Thoracic aorta (tissue), 2 donors: Measurements from ENCODE around the gene ZNF304. TPM values are rescaled to one million over a fixed set of nuclear protein-coding genes. Genes with fewer than 3 reads are reported as not detected.

ENCODE experiments used
- ATAC-seq: fragments of 150-250 bp; one replicate; pipeline ENCODE4 v1.8.0; 2017; ENCODE audit warnings: low read depth; ENCODE audit not compliant: insufficient number of reproducible peaks, low FRiP score
- DNase-seq: peaks from one replicate; pipeline ENCODE4 v3.0.0-alpha.2; 2020; ENCODE audit warnings: low spot score
- H3K27ac ChIP-seq, 2 donors: fragments of 200-600 bp; sonication (generic); 1 replicate in 1 of 2; 2 replicates in 1 of 2; pipeline ENCODE4 v1.5.1; 2016; ENCODE audit warnings: mild to moderate bottlenecking in 2 of 2, moderate library complexity in 2 of 2
- H3K27me3 ChIP-seq: fragments of 200-600 bp; sonication (generic); replicated peaks from 2 replicates; pipeline ENCODE4 v1.6.0; 2016; ENCODE audit warnings: mild to moderate bottlenecking; ENCODE audit not compliant: insufficient read depth
- H3K36me3 ChIP-seq: fragments of 200-600 bp; sonication (generic); one replicate; pipeline ENCODE4 v1.5.1; 2016
- H3K4me1 ChIP-seq, 2 donors: fragments of 200-600 bp; sonication (generic); 1 replicate in 1 of 2; 2 replicates in 1 of 2; pipeline versions ENCODE4 v1.5.1 to v1.6.0; 2016; ENCODE audit warnings: low read depth in 2 of 2, mild to moderate bottlenecking in 1 of 2; ENCODE audit not compliant: control insufficient read depth in 1 of 2
- H3K4me3 ChIP-seq: fragments of 200-600 bp; sonication (generic); 2 replicates; pipeline ENCODE4 v1.5.1; 2016; ENCODE audit warnings: mild to moderate bottlenecking
- H3K9me3 ChIP-seq: fragments of 200-600 bp; sonication (generic); 2 replicates; pipeline ENCODE4 v1.5.1; 2016
- total RNA-seq, 2 donors: library from RNA; depleted of rRNA; stranded (reverse); fragments of >200 nt; gene quantifications; one replicate each; pipeline versions ENCODE4 v1.1.0 to v1.2.3, GENCODE V29; 2016
- TF ChIP-seq, protein P1 (sequence below): fragments of 200-600 bp; sonication (generic); IDR thresholded peaks from one replicate; pipeline ENCODE4 v1.5.1; 2019; ENCODE audit warnings: antibody characterized with exemption

The ZNF304 gene
- total RNA-seq, 2 donors from 2014 or later: 6.2 to 7.5 TPM

DNA sequence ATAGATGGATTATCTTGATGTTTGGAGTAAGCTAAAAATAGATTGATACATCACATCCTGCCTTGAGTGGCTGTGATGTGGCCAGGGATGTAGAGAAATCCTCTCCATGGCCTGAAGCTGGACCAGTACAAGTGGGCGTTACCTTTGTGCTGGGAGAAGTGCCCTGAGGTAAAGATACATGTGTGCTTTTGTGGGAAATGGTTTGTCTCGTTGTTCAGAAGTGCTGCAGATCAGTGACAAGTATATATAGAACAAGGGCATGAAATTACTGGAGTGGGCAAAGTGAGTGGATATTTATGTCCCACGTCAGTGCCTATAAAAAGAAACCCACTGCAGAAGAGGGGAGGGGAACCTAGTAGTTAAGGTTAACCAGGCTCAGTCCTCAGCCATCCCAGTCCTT lies 12.2 kb upstream of the ZNF304 start:
- no peak for DNase-seq
- H3K27me3 ChIP-seq: no peaks in the 10 kb centered on the region
- TF ChIP-seq, protein P1, sequence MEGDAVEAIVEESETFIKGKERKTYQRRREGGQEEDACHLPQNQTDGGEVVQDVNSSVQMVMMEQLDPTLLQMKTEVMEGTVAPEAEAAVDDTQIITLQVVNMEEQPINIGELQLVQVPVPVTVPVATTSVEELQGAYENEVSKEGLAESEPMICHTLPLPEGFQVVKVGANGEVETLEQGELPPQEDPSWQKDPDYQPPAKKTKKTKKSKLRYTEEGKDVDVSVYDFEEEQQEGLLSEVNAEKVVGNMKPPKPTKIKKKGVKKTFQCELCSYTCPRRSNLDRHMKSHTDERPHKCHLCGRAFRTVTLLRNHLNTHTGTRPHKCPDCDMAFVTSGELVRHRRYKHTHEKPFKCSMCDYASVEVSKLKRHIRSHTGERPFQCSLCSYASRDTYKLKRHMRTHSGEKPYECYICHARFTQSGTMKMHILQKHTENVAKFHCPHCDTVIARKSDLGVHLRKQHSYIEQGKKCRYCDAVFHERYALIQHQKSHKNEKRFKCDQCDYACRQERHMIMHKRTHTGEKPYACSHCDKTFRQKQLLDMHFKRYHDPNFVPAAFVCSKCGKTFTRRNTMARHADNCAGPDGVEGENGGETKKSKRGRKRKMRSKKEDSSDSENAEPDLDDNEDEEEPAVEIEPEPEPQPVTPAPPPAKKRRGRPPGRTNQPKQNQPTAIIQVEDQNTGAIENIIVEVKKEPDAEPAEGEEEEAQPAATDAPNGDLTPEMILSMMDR: no peak
- no peaks in the 10 kb centered on the region for H3K36me3 ChIP-seq
- H3K9me3 ChIP-seq: no peaks in the 10 kb centered on the region
- H3K4me1 ChIP-seq: peaks cover 0 to 7% of the 10 kb centered on the region in 2 donors
- ATAC-seq: peak; percentile 86
- H3K4me3 ChIP-seq: no peak overlapping the region
- peak overlapping the region in 1 of 2 donors; percentile 72 for H3K27ac ChIP-seq

DNA sequence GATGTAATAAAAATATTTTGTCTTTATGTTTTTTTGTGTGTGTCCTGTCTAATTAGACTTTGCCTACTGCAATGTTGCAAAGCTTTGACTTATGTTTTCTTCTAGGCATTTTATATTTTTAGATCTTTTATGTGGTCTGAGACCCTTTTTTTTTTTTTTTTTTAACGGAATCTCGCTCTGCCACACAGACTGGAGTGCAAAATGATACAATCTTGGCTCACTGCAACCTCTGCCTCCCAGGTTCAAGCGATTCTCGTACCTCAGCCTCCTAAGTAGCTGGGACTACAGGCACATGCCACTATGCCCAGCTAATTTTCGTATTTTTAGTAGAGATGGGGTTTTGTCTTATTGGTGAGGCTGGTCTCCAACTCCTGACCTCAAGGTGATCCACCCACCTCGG lies 8.5 kb upstream of the ZNF304 start:
- no peak for DNase-seq
- H3K27ac ChIP-seq: no peak overlapping the region
- TF ChIP-seq, protein P1: no peak
- no peak overlapping the region for H3K4me3 ChIP-seq
- no peak for ATAC-seq
- H3K36me3 ChIP-seq: no peaks in the 10 kb centered on the region
- peaks cover 0 to 7% of the 10 kb centered on the region in 2 donors for H3K4me1 ChIP-seq
- H3K9me3 ChIP-seq: no peaks in the 10 kb centered on the region
- H3K27me3 ChIP-seq: no peaks in the 10 kb centered on the region

DNA sequence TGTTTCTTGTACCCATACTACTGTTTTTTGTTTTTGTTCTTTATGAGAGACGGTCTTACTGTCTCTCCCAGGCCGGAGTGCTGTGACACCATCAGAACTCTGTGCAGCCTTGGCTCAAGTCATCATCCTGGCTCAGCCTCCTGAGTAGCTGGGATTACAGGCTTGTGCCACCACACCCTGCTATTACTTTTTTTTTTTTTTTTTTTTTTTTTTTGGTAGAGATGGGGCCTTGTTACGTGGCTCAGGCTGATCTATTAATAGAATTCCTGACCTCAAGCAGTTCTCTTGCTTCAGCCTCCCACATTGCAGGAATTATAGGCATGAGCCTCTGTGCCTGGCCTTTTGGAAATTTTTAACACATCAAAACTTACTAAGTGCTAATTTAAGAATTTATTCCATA lies 2.9 kb upstream of the ZNF304 start:
- no peaks in the 10 kb centered on the region for H3K36me3 ChIP-seq

DNA sequence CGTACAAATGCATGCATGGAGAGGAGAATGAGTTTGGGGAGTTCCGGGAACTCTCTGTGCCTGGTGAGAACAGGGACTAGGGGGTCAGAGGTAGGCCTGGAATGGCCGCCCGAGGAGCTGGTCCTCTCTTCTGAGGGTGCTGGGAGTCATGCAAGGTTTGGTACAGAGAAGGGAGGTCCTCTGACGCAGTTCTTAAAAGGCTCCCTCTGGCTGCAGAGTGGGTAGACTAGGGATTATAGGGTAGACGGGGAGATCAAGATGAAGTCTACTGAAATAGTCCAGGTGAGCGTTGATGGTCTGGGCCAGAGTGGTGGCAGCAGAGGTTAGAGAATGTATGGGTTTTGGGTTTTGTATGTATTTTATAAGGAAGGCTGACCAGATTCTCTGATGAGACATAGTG lies 796 bp downstream of the ZNF304 start:
- TF ChIP-seq, protein P1: no peak
- H3K36me3 ChIP-seq: peaks cover 36% of the 10 kb centered on the region
- H3K9me3 ChIP-seq: peaks cover 34% of the 10 kb centered on the region
- ATAC-seq (no peak), DNase-seq (no peak)
- H3K27me3 ChIP-seq: no peaks in the 10 kb centered on the region
- peaks cover 8 to 11% of the 10 kb centered on the region in 2 donors for H3K4me1 ChIP-seq
- peak overlapping the region; percentile 82 for H3K4me3 ChIP-seq
- peak overlapping the region in 1 of 2 donors; percentile 58 for H3K27ac ChIP-seq

More for the DNA sequence above, 2.9 kb upstream of the ZNF304 start:
- TF ChIP-seq, protein P1: no peak
- H3K4me1 ChIP-seq: peaks cover 8 to 11% of the 10 kb centered on the region in 2 donors
- DNase-seq: no peak
- H3K4me3 ChIP-seq: no peak overlapping the region
- no peaks in the 10 kb centered on the region for H3K27me3 ChIP-seq
- no peak overlapping the region for H3K27ac ChIP-seq
- H3K9me3 ChIP-seq: no peaks in the 10 kb centered on the region
- no peak for ATAC-seq

DNA sequence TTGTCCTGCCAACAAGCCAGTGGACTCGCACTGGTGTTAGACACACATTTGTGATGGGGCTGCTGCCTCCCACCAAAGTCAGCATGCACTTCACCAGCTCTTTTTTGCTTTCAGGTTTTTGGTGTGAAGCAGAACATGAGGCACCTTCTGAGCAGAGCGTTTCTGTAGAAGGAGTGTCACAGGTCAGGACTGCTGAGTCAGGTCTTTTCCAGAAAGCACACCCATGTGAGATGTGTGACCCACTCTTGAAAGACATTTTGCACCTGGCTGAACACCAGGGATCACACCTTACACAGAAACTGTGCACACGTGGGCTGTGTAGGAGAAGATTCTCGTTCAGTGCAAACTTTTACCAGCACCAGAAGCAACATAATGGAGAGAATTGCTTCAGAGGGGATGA lies 4.8 kb downstream of the ZNF304 start:
- ATAC-seq (no peak), DNase-seq (no peak)
- Histone ChIP-seq H3K4me3 (no peak overlapping the region), H3K4me1 (peaks cover 8 to 11% of the 10 kb centered on the region in 2 donors), H3K9me3 (peaks cover 57% of the 10 kb centered on the region), H3K27ac (no peak overlapping the region), H3K27me3 (no peaks in the 10 kb centered on the region), H3K36me3 (peaks cover 51% of the 10 kb centered on the region)
- TF ChIP-seq, protein P1: no peak
